Panc1 (cell line): ENCODE measurements around the gene SDK1. TPM values are rescaled to one million over a fixed set of nuclear protein-coding genes. Genes with fewer than 3 reads are reported as not detected.
A peak's percentile ranks its signal among the peaks of the same experiment; 100 is the strongest.

Source experiments
- ATAC-seq: fragments of 200-7000 bp; cut with Tn5 transposase; 2 replicates; pipeline ENCODE4 v1.9.1; 2020; ENCODE audit warnings: mild to moderate bottlenecking, moderate library complexity
- BruUV-seq: library from RNA; stranded (reverse); fragments of 400-500 nt; replicated peaks from 2 replicates; lab custom pipeline; 2021; lab: Mats Ljungman, UMichigan
- CTCF ChIA-PET: fragments of 300-600 bp; sonication (Branson Sonifier 250); formaldehyde crosslinking; loops from one replicate; lab custom pipeline; 2022; ENCODE audit warnings: antibody characterized with exemption; lab: Charles Lee
- POLR2A ChIA-PET: fragments of 300-600 bp; sonication (Branson Sonifier 250); formaldehyde crosslinking; loops from one replicate; lab custom pipeline; 2022; ENCODE audit warnings: antibody characterized with exemption; lab: Charles Lee
- DNase-seq: peaks from one replicate; pipeline ENCODE4 v3.0.0-alpha.2; 2010; ENCODE audit warnings: low read depth, low spot score
- H3K27ac ChIP-seq: 2 replicates; pipeline ENCODE4 v1.5.1; 2011; ENCODE audit warnings: mild to moderate bottlenecking, low read length, inconsistent platforms
- H3K27me3 ChIP-seq: fragments of 200-500 bp; sonication (Bioruptor generic); 2 replicates; pipeline ENCODE4 v1.6.0; 2014; ENCODE audit warnings: low read length, inconsistent platforms; ENCODE audit not compliant: control insufficient read depth, insufficient read depth
- H3K36me3 ChIP-seq: fragments of 200-500 bp; sonication (Bioruptor generic); 2 replicates; pipeline ENCODE4 v1.5.1; 2014; ENCODE audit warnings: inconsistent platforms, mild to moderate bottlenecking, low read length, moderate library complexity; ENCODE audit not compliant: control insufficient read depth, insufficient read depth
- H3K4me1 ChIP-seq: 2 replicates; pipeline ENCODE4 v1.5.1; 2011; ENCODE audit warnings: inconsistent platforms, mild to moderate bottlenecking, low read length, moderate library complexity; ENCODE audit not compliant: control insufficient read depth, insufficient read depth
- H3K4me3 ChIP-seq, 2 experiments: 2 replicates each; pipeline ENCODE4 v1.5.1; 2011 to 2012; ENCODE audit warnings: low read depth in 2 of 2, low read length in 2 of 2, mild to moderate bottlenecking in 2 of 2, inconsistent platforms in 1 of 2, moderate library complexity in 1 of 2
- H3K9me3 ChIP-seq: fragments of 200-500 bp; sonication (Bioruptor generic); 2 replicates; pipeline ENCODE4 v1.5.1; 2014; ENCODE audit warnings: low read depth, mild to moderate bottlenecking, inconsistent platforms, low read length, moderate library complexity; ENCODE audit not compliant: control insufficient read depth, insufficient read depth
- CTCF ChIP-seq: fragments of 450-650 bp; IDR thresholded peaks from 2 replicates; pipeline ENCODE4 v1.5.1; 2017; ENCODE audit warnings: mild to moderate bottlenecking
- POLR2AphosphoS5 ChIP-seq: IDR thresholded peaks from 2 replicates; pipeline ENCODE4 v1.6.1; 2012; ENCODE audit warnings: mild to moderate bottlenecking, low read depth, low read length, moderate library complexity
- REST ChIP-seq, 2 experiments: IDR thresholded peaks; 2 replicates each; pipeline ENCODE4 v1.6.1; 2011 to 2012; ENCODE audit warnings: low read depth in 2 of 2, control low read depth in 1 of 2, low read length in 1 of 2, mild to moderate bottlenecking in 1 of 2, moderate library complexity in 1 of 2; ENCODE audit not compliant: insufficient read depth in 1 of 2
- SIN3A ChIP-seq: IDR thresholded peaks from 2 replicates; pipeline ENCODE4 v1.6.1; 2012; ENCODE audit warnings: low read depth, mild to moderate bottlenecking, low read length, moderate library complexity, borderline replicate concordance; ENCODE audit not compliant: insufficient read depth
- TCF7L2 ChIP-seq: IDR thresholded peaks from 2 replicates; pipeline ENCODE4 v1.6.1; 2011; ENCODE audit warnings: mild to moderate bottlenecking, low read depth, low read length, inconsistent platforms
- in situ Hi-C: cut with HindIII; loops from 2 replicates; pipeline ENCODE4 v1.10.0; 2016; ENCODE audit warnings: low sequenced_read_pairs, low pct_unique_long_range_greater_than_20kb
- intact Hi-C: fragments of 100-400 bp; cut with micrococcal nuclease; formaldehyde crosslinking; loops from one replicate; pipeline ENCODE4 v1.10.0; 2022; ENCODE audit not compliant: unreplicated experiment
- total RNA-seq: library from RNA; stranded (reverse); gene quantifications from one replicate; pipeline ENCODE4 v1.2.1, GENCODE V29; 2021; ENCODE audit not compliant: unreplicated experiment

SDK1 gene
- total RNA-seq, 1 experiment from 2014 or later: 47.4 TPM

- in situ Hi-C loops: no loop called here
Observed at GRCh38 chr7:3426064-3426463, 125.0 kb downstream of the SDK1 start.

GRCh38 chr7:3427957-3428356 is 126.9 kb downstream of the SDK1 start:
- BruUV-seq: no TSS peak
- ChIA-PET POLR2A (interaction anchor here (0.5 to 0.6 kb wide), 3 partner anchors 82 to 594 kb away, joined by 3 to 7 read pairs (median 4); no protein-coding TSS in a partner anchor), CTCF (no interaction called here)
- H3K4me1 ChIP-seq: peaks cover 32% of the 10 kb centered on the region
- DNase-seq: no peak
- no peaks in the 10 kb centered on the region for H3K27me3 ChIP-seq
- no peak overlapping the region for H3K27ac ChIP-seq
- no peaks in the 10 kb centered on the region for H3K9me3 ChIP-seq
- in situ Hi-C loops (no loop called here), intact Hi-C loops (no loop called here)
- ATAC-seq: no peak
- H3K4me3 ChIP-seq: no peak overlapping the region
- TF ChIP-seq CTCF (no peak), REST (IDR thresholded peaks at IDR 0.05; ENCODE audit: insufficient read depth in 1 of 2, low read depth in 2 of 2, low read length in 1 of 2) (no peak), POLR2AphosphoS5 (no peak), TCF7L2 (no peak), SIN3A (no peak)
- H3K36me3 ChIP-seq: no peaks in the 10 kb centered on the region

More at GRCh38 chr7:3426064-3426463, 125.0 kb downstream of the SDK1 start:
- ATAC-seq (no peak), DNase-seq (no peak)
- BruUV-seq: no TSS peak
- Histone ChIP-seq H3K36me3 (no peaks in the 10 kb centered on the region), H3K27ac (peak overlapping the region; percentile 14; the same call in 1 of the 2 replicates), H3K4me1 (peaks cover 16% of the 10 kb centered on the region), H3K4me3 (no peak overlapping the region), H3K9me3 (peaks cover 12% of the 10 kb centered on the region; the same call in 1 of the 2 replicates), H3K27me3 (no peaks in the 10 kb centered on the region)
- ChIA-PET POLR2A (no interaction called here), CTCF (no interaction called here)
- intact Hi-C loops: no loop called here
- TF ChIP-seq POLR2AphosphoS5: no peak
- TF ChIP-seq CTCF: no peak
- no peak for TF ChIP-seq TCF7L2
- no peak for TF ChIP-seq REST (IDR thresholded peaks at IDR 0.05; ENCODE audit: insufficient read depth in 1 of 2, low read depth in 2 of 2, low read length in 1 of 2)
- TF ChIP-seq SIN3A: no peak
